Liver (tissue), 9 donors: ENCODE data around the gene OR3A1. TPM values are rescaled to one million over a fixed set of nuclear protein-coding genes. Genes with fewer than 3 reads are reported as not detected.
A peak's percentile ranks its signal among the peaks of the same experiment; 100 is the strongest.

Source experiments
- DNase-seq: peaks from one replicate; pipeline ENCODE4 v3.0.0-alpha.2; 2017; ENCODE audit warnings: low spot score
- H3K27ac ChIP-seq, 2 donors: one replicate each; pipeline ENCODE4 v1.7.0; 2013; ENCODE audit warnings: inconsistent platforms in 2 of 2, low read length in 2 of 2, control low read depth in 1 of 2, low read depth in 1 of 2, mild to moderate bottlenecking in 1 of 2
- H3K27me3 ChIP-seq, 4 donors: one replicate each; pipeline versions ENCODE4 v1.6.1 to v1.7.0; 2013; ENCODE audit warnings: low read length in 3 of 4, inconsistent platforms in 1 of 4, mild to moderate bottlenecking in 1 of 4, moderate library complexity in 1 of 4; ENCODE audit not compliant: control insufficient read depth in 4 of 4, insufficient read depth in 4 of 4
- H3K36me3 ChIP-seq, 4 donors: one replicate each; pipeline versions ENCODE4 v1.6.1 to v1.7.0; 2013; ENCODE audit warnings: low read length in 3 of 4, mild to moderate bottlenecking in 3 of 4, low read depth in 1 of 4, moderate library complexity in 1 of 4; ENCODE audit not compliant: control insufficient read depth in 4 of 4, insufficient read depth in 3 of 4
- H3K4me1 ChIP-seq, 4 donors: one replicate each; pipeline versions ENCODE4 v1.6.1 to v1.7.0; 2013; ENCODE audit warnings: low read length in 3 of 4, mild to moderate bottlenecking in 3 of 4, moderate library complexity in 1 of 4; ENCODE audit not compliant: control insufficient read depth in 4 of 4, insufficient read depth in 4 of 4
- H3K4me3 ChIP-seq, 3 donors: one replicate each; pipeline versions ENCODE4 v1.6.1 to v1.7.0; 2013; ENCODE audit warnings: low read length in 3 of 3, control low read depth in 1 of 3, low read depth in 1 of 3, mild to moderate bottlenecking in 1 of 3
- H3K9ac ChIP-seq, 2 donors: one replicate each; pipeline ENCODE4 v1.7.0; 2013; ENCODE audit warnings: low read length in 2 of 2, mild to moderate bottlenecking in 2 of 2, moderate library complexity in 2 of 2, control low read depth in 1 of 2, low read depth in 1 of 2
- H3K9me3 ChIP-seq, 4 donors: one replicate each; pipeline versions ENCODE4 v1.6.1 to v1.7.0; 2013; ENCODE audit warnings: low read length in 3 of 4; ENCODE audit not compliant: control insufficient read depth in 4 of 4
- EGR1 ChIP-seq, 2 donors: IDR thresholded peaks; 2 replicates each; pipeline ENCODE4 v1.6.1; 2016 to 2018; ENCODE audit warnings: antibody characterized with exemption in 2 of 2, low read depth in 2 of 2
- FOXA1 ChIP-seq: IDR thresholded peaks from 2 replicates; pipeline ENCODE4 v1.6.1; 2016; ENCODE audit warnings: antibody characterized with exemption
- FOXA2 ChIP-seq: IDR thresholded peaks from 2 replicates; pipeline ENCODE4 v1.6.1; 2016; ENCODE audit warnings: antibody characterized with exemption
- GABPA ChIP-seq, 2 donors: IDR thresholded peaks in 1 of 2; conservative IDR thresholded peaks in 1 of 2; 2 replicates each; pipeline ENCODE4 v1.6.1; 2016; ENCODE audit warnings: antibody characterized with exemption in 2 of 2, mild to moderate bottlenecking in 1 of 2, moderate library complexity in 1 of 2
- HNF4A ChIP-seq, 2 donors: conservative IDR thresholded peaks; 2 replicates each; pipeline ENCODE4 v1.6.1; 2016; ENCODE audit warnings: antibody characterized with exemption in 2 of 2, mild to moderate bottlenecking in 2 of 2
- MAX ChIP-seq: IDR thresholded peaks from 2 replicates; pipeline ENCODE4 v1.6.1; 2016; ENCODE audit warnings: antibody characterized with exemption
- NR2F2 ChIP-seq: IDR thresholded peaks from 2 replicates; pipeline ENCODE4 v1.6.1; 2016; ENCODE audit warnings: antibody characterized with exemption
- RXRA ChIP-seq, 2 donors: IDR thresholded peaks; 2 replicates each; pipeline ENCODE4 v1.6.1; 2017 to 2018; ENCODE audit warnings: antibody characterized with exemption in 2 of 2, mild to moderate bottlenecking in 1 of 2
- SP1 ChIP-seq: IDR thresholded peaks from 2 replicates; pipeline ENCODE4 v1.6.1; 2018; ENCODE audit warnings: antibody characterized with exemption, mild to moderate bottlenecking
- TAF1 ChIP-seq: conservative IDR thresholded peaks from 2 replicates; pipeline ENCODE4 v1.6.1; 2016; ENCODE audit warnings: antibody characterized with exemption, mild to moderate bottlenecking
- WGBS: extraction: QIAGEN DNeasy Blood & Tissue Kit; methylation state at CpG from one replicate; pipeline ENCODE4 v1.1.7; 2013; 5-methylcytosine and 5-hydroxymethylcytosine counted together
- polyA plus RNA-seq, 2 donors: library from polyadenylated mRNA; stranded (reverse) in 1 of 2; unstranded in 1 of 2; fragments of 200-250 nt in 1 of 2; fragments of >200 nt in 1 of 2; fragmentation: Nextera tagmentation in 1 of 2; extraction: Ambion mirVana in 1 of 2; gene quantifications; one replicate each; pipeline versions ENCODE4 v1.2.1 to v1.2.3, GENCODE V29; 2013 to 2015
- total RNA-seq, 2 donors: library from RNA; depleted of rRNA; stranded (reverse); fragments of >200 nt; gene quantifications; one replicate each; pipeline ENCODE4 v1.2.3, GENCODE V29; 2014
- donor health status: healthy.
- donor health status: healthy.
- donor health status: healthy.
- donor health status: healthy.
- donor health status: healthy.

Gene OR3A1
- total and polyA plus RNA-seq, 4 donors, result not detected

GRCh38 chr17:3276126-3276525 is 22.0 kb downstream of the OR3A1 start:
- no peak for TF ChIP-seq FOXA2
- no peak for TF ChIP-seq TAF1
- no peak for TF ChIP-seq RXRA (IDR thresholded peaks at IDR 0.05)
- TF ChIP-seq HNF4A (conservative IDR thresholded peaks at IDR 0.05), result no peak
- TF ChIP-seq MAX, result no peak
- TF ChIP-seq NR2F2, result no peak
- TF ChIP-seq EGR1 (IDR thresholded peaks at IDR 0.05; ENCODE audit: low read depth in 2 of 2), result no peak
- H3K36me3 ChIP-seq, result no peaks in the 10 kb centered on the region
- no peak overlapping the region for H3K4me3 ChIP-seq
- H3K9me3 ChIP-seq, result peaks cover 0 to 10% (median 6%) of the 10 kb centered on the region in 4 donors
- no peak overlapping the region for H3K27ac ChIP-seq
- no peaks in the 10 kb centered on the region for H3K4me1 ChIP-seq
- no peaks in the 10 kb centered on the region for H3K27me3 ChIP-seq
- WGBS, result 66% methylated on average over 4 of the region's 4 CpGs
- DNase-seq, result no peak
- no peak overlapping the region for H3K9ac ChIP-seq

- H3K27me3 ChIP-seq, result no peaks in the 10 kb centered on the region
- WGBS, result 78% methylated on average over 5 of the region's 5 CpGs
- peak overlapping the region in 1 of 3 donors; percentile 13 for H3K4me3 ChIP-seq
- H3K36me3 ChIP-seq, result no peaks in the 10 kb centered on the region
- H3K9ac ChIP-seq, result no peak overlapping the region
- no peaks in the 10 kb centered on the region for H3K4me1 ChIP-seq
- H3K9me3 ChIP-seq, result peaks cover 0 to 11% (median 8%) of the 10 kb centered on the region in 4 donors
- TF ChIP-seq HNF4A (conservative IDR thresholded peaks at IDR 0.05), result no peak
- no peak overlapping the region for H3K27ac ChIP-seq
- DNase-seq, result no peak
Observed at GRCh38 chr17:3271072-3271848, 26.9 kb downstream of the OR3A1 start.

GRCh38 chr17:3260600-3260999 is 37.6 kb downstream of the OR3A1 start:
- Histone ChIP-seq H3K27me3 (no peaks in the 10 kb centered on the region), H3K36me3 (no peaks in the 10 kb centered on the region), H3K9me3 (no peaks in the 10 kb centered on the region), H3K4me3 (no peak overlapping the region), H3K4me1 (no peaks in the 10 kb centered on the region), H3K27ac (no peak overlapping the region), H3K9ac (no peak overlapping the region)
- no peak for DNase-seq
- TF ChIP-seq HNF4A (conservative IDR thresholded peaks at IDR 0.05) (no peak), MAX (no peak)
- 74% methylated on average over 13 of the region's 13 CpGs for WGBS

- no peak for TF ChIP-seq GABPA (IDR thresholded peaks at IDR 0.05 in 1 of 2, conservative IDR thresholded peaks at IDR 0.05 in 1 of 2)
- TF ChIP-seq MAX, result no peak
- no peak for TF ChIP-seq FOXA1
- no peak for TF ChIP-seq SP1
- TF ChIP-seq RXRA (IDR thresholded peaks at IDR 0.05), result no peak
- no peak for TF ChIP-seq FOXA2
- no peak for TF ChIP-seq TAF1
- no peak for TF ChIP-seq NR2F2
- H3K4me3 ChIP-seq, result no peak overlapping the region
- H3K9me3 ChIP-seq, result no peaks in the 10 kb centered on the region
- H3K27me3 ChIP-seq, result no peaks in the 10 kb centered on the region
- no peaks in the 10 kb centered on the region for H3K36me3 ChIP-seq
- H3K27ac ChIP-seq, result no peak overlapping the region
- no peaks in the 10 kb centered on the region for H3K4me1 ChIP-seq
- H3K9ac ChIP-seq, result no peak overlapping the region
- WGBS, result 82% methylated on average over 1 of the region's 1 CpG
- no peak for DNase-seq
Observed at GRCh38 chr17:3260163-3260562, 38.0 kb downstream of the OR3A1 start.
